Midbrain (tissue), 1 donor: Measurements from ENCODE around the gene CYB561D2.

ENCODE experiments used
- DNase-seq: peaks from one replicate; lab custom pipeline; 2025; lab: John Stamatoyannopoulos, UW

The CYB561D2 gene

GRCh38 chr3:50341996-50342650, 8.5 kb upstream of the CYB561D2 start:
- no peak for DNase-seq

GRCh38 chr3:50342813-50343633, 7.6 kb upstream of the CYB561D2 start:
- DNase-seq = no peak

GRCh38 chr3:50345008-50345407, 5.7 kb upstream of the CYB561D2 start:
- DNase-seq = no peak

DNA sequence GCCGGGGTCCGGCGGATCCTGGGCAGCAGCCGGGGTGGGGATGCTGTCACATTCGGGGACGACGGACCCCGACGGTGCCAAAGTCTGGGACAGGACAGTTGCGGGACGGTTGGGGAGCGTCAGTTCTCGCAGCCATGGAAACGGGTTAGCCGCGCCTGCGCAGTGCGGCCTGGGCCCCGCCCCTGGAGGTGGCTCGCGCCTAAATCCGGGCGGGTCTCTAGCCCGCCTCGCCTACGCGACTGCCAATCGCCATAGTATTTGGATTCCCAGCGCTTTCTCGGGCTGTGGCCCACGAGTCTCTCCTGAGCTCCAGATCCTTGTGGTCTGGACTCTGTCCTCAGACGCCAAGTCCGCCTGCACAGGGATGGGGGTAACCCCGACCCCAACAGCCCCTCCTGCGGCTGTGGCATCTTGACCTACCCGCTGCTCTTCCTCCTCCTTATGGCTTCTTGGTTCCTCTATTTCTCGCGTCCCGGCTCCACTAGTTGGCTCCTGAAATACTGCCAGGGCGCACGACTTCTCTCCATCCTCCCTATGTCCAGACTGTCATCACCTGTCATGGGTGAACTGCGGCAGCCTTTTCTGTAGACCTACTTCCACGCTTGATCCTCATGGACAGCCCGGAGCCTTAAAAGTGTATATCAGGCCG, 5.0 kb upstream of the CYB561D2 start, which contains the start of gene ZMYND10:
TSS of gene ZMYND10 (minus strand) at position 147 of the 649 bp plus-strand sequence. CDS start 153 bp downstream, outside the sequence.
- no peak for DNase-seq

DNA sequence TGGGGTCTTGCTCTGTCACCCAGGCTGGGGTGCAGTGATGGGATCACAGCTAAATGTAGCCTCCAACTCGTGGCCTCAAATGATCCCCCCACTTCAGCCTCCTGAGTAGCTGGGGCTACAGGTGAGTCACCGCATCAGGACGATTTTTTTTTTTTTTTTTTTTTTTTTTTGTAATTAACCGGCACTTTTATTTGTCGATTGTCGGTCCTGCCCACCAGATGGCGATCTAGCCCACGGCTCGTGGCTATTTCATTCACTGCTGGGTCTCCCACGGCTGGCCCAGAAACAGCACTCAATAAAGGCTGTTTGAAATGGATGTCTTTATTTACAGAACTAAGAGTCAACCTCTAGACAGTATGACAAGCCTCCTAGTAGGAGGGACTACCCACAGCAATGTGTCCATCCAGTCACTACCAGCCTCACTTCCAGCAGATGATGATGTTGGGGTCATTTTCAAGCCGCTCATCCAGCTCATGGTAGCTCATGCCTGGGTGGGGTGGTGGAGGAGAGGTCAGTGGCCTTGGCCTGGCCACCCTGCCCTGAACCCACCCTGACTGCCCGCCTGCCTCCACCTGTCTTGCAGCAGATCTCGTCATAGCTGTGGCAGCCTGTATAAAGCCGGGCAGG, 3.4 kb upstream of the CYB561D2 start:
- DNase-seq = peak; percentile 56

- DNase-seq = no peak
Observed at GRCh38 chr3:50350213-50350526, 492 bp upstream of the CYB561D2 start.

DNA sequence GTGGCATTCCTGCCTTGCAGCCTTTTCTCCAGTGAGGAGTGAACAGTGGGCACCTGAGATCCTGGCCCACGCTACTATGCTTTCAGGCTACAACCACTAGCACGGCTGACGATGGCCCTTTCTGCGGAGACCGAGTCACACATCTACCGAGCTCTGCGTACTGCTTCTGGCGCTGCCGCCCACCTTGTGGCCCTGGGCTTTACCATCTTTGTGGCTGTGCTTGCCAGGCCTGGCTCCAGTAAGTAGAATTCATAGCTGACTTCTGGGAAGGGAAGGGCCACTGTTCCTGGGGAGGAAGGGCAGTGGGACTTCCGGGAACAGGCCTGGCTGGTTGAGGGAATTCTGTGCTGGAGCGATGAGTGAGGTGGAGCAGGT, 648 bp downstream of the CYB561D2 start:
- no peak for DNase-seq

DNA sequence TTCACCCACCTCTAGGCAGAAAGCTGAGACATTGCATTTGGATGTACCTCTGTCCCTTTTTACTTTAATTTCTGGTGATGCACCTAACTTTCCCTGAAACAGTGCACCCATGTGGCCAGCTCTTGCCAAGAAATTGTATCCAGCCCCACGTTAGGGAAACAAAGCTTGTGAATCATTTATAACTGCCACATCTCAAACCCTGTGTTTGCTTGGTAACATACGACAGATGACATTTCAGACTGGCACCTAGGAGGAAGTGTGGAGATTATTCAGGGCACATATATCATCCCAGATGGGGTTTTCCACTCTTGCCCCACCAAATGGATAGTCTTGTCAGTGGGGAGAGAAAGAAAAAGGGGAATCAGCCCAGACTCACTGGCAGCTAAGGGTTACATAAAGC, 2.1 kb downstream of the CYB561D2 start:
- DNase-seq = no peak

DNA sequence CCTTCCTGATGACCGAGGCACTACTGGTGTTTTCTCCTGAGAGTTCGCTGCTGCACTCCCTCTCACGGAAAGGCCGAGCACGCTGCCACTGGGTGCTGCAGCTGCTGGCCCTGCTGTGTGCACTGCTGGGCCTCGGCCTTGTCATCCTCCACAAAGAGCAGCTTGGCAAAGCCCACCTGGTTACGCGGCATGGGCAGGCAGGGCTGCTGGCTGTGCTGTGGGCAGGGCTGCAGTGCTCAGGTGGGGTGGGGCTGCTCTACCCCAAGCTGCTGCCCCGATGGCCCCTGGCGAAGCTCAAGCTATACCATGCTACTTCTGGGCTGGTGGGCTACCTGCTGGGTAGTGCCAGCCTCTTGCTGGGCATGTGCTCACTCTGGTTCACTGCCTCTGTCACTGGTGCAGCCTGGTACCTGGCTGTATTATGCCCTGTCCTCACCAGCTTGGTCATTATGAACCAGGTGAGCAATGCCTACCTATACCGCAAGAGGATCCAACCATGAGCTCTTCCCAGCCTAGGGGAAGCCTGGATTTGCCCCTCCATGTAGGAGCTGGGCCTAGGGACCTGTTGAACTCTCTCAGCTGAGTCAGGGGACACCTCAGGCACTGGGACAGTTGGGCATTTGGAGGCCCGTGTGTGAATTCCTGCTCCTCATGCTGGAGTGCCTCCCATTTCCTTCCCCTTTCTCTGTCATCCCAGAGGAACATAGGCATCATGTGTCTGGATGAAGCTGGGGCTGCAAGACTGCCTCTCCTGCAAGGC, 2.8 kb downstream of the CYB561D2 start:
- no peak for DNase-seq

- no peak for DNase-seq
Observed at GRCh38 chr3:50354186-50354764, 3.6 kb downstream of the CYB561D2 start.

DNA sequence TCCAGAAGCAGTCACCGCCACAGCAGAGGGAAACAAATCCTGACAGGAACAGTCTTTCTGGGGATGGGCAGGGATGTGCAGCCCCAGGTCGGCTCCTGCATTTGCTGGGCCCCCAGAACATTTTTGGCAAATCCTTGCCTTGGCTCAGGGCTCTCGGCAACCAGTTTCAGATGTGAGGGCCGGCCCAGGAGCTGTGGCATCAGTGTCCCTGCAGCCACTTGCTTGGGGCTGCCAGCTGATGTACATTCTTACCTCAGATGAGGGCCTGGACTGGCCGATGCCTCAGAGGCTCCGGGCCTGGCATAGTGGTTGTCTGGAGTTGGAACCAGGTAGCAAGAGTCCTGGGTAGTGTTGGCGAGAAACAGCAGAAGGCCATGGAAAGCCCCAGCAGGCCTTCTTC, 4.2 kb downstream of the CYB561D2 start:
- no peak for DNase-seq

DNA sequence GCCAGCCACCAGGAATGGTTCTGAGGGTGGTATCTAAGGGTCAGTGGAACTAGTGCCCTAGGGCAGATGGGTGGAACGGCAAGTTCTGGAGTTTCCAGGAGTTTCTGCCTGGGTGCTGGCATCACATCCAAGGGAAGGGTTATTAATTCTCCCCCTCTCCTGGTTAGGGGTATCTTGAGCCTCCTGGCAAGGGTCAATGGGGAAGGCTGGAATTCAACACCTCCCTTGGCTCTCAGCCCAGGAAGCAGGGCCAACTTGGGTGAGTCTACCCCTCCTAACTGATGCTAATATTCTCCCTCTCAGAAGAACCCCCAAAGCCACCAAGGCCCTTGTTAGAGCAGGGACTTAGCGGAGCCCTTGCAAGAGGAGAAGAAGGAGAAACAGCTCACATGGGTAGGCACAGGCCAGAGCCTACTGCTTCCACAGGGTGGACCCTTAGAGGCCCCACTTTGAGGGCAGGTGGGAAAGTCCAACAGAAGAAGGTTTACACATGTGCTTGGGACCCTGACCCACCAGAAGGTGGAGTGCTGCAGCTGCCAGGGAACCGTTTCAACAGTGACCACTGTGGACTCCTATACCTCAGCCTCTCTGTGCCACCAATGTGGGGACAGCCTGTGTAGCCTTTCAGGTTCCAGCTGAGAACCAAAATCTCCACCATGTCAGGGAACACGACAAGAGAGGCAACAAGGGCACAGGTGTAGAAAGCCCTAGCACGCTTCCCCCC, 5.3 kb downstream of the CYB561D2 start:
- no peak for DNase-seq

DNA sequence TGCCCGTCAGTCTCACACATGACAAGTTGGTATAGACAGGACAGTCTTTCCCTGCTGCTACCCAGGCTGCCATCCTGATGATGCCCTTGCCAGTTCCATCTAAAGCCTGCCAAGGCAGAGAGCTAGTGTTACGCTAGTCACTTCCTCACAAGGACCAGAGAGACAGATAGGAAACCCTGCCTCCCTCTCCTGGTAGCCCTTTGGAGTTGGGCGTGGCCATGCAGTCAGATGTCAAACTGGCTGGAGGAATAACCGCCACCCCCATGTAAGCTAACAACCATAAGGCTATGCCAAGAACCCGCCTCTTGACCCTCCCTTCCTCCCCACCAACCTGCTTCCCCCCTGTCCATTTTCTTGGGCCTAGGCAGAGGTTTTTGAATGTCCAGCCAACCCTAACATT, 5.9 kb downstream of the CYB561D2 start:
- no peak for DNase-seq

GRCh38 chr3:50357481-50357880, 6.8 kb downstream of the CYB561D2 start:
- no peak for DNase-seq

- no peak for DNase-seq
Observed at GRCh38 chr3:50358355-50358910, 7.8 kb downstream of the CYB561D2 start.

- DNase-seq = peak; percentile 99
Observed at GRCh38 chr3:50358911-50359759, 8.5 kb downstream of the CYB561D2 start, which contains the start of gene TMEM115. Gene TMEM115 (minus strand): TSS chr3:50359521. CDS start chr3:50359063, 458 bp downstream.

- no peak for DNase-seq
Observed at GRCh38 chr3:50359760-50360110, 9.1 kb downstream of the CYB561D2 start.

- no peak for DNase-seq
Observed at GRCh38 chr3:50364573-50365079, 14.0 kb downstream of the CYB561D2 start.
